GM18511 (cell line): ENCODE results near the gene ZFP90.
"Not testable (repeated sequence)": the region's sequence is repeated elsewhere in the genome, so short reads cannot be mapped to it uniquely, and the experiment has no call there.

Experiments used
- ATAC-seq: cut with Tn5 transposase; IDR thresholded peaks from one replicate; pipeline ENCODE4 v1.9.1; 2021; ENCODE audit warnings: mild to moderate bottlenecking, moderate library complexity; ENCODE audit not compliant: unreplicated experiment

ZFP90 gene

GRCh38 chr16:68538880-68539701 lies at the start of gene ZFP90:
ZFP90 (plus strand) TSS chr16:68539291; CDS start chr16:68539793, 502 bp downstream.
- peak; percentile 93 for ATAC-seq

- no peak for ATAC-seq
Measured at GRCh38 chr16:68490358-68490757, 48.7 kb upstream of the ZFP90 start.

GRCh38 chr16:68490829-68491575 lies 48.1 kb upstream of the ZFP90 start:
- peak; percentile 55 for ATAC-seq

GRCh38 chr16:68491576-68491950 lies 47.5 kb upstream of the ZFP90 start:
- ATAC-seq: no peak

GRCh38 chr16:68492151-68492542 lies 46.9 kb upstream of the ZFP90 start:
- ATAC-seq: no peak

GRCh38 chr16:68492543-68493411 lies 46.3 kb upstream of the ZFP90 start:
- no peak for ATAC-seq

- no peak for ATAC-seq
Measured at GRCh38 chr16:68493412-68494070, 45.5 kb upstream of the ZFP90 start.

- ATAC-seq: not testable (repeated sequence)
Measured at GRCh38 chr16:68494261-68494660, 44.8 kb upstream of the ZFP90 start.

GRCh38 chr16:68496689-68497088 lies 42.4 kb upstream of the ZFP90 start:
- no peak for ATAC-seq

- no peak for ATAC-seq
Measured at GRCh38 chr16:68499006-68499405, 40.1 kb upstream of the ZFP90 start.

- ATAC-seq: no peak
Measured at GRCh38 chr16:68503334-68503733, 35.8 kb upstream of the ZFP90 start.

- ATAC-seq: no peak
Measured at GRCh38 chr16:68504066-68504465, 35.0 kb upstream of the ZFP90 start.

- ATAC-seq: no peak
Measured at GRCh38 chr16:68506331-68507053, 32.6 kb upstream of the ZFP90 start.

- no peak for ATAC-seq
Measured at GRCh38 chr16:68508013-68508412, 31.1 kb upstream of the ZFP90 start.

GRCh38 chr16:68508641-68509240 lies 30.4 kb upstream of the ZFP90 start:
- ATAC-seq: no peak

GRCh38 chr16:68509381-68509780 lies 29.7 kb upstream of the ZFP90 start:
- no peak for ATAC-seq

- no peak for ATAC-seq
Measured at GRCh38 chr16:68510775-68511174, 28.3 kb upstream of the ZFP90 start.

GRCh38 chr16:68512183-68512582 lies 26.9 kb upstream of the ZFP90 start:
- no peak for ATAC-seq

- no peak for ATAC-seq
Measured at GRCh38 chr16:68512742-68513141, 26.3 kb upstream of the ZFP90 start.

GRCh38 chr16:68514511-68514910 lies 24.6 kb upstream of the ZFP90 start:
- ATAC-seq: no peak
